Endothelial cell of umbilical vein (primary cell): ENCODE results near the gene KLHL17. TPM values are rescaled to one million over a fixed set of nuclear protein-coding genes. Genes with fewer than 3 reads are reported as not detected.

Experiments used
- BruUV-seq: library from RNA; stranded (reverse); fragments of 400-500 nt; replicated peaks from 2 replicates; lab custom pipeline; 2021; lab: Mats Ljungman, UMichigan
- CTCF ChIA-PET: fragments of 300-600, 350-600 bp; sonication (Branson Sonifier 250); formaldehyde crosslinking; loops from one replicate; lab custom pipeline; 2021; ENCODE audit warnings: antibody characterized with exemption, inconsistent platforms; lab: Charles Lee
- POLR2A ChIA-PET: fragments of 300-600, 350-600 bp; sonication (Branson Sonifier 250); formaldehyde crosslinking; loops from one replicate; lab custom pipeline; 2021; ENCODE audit warnings: antibody characterized with exemption, inconsistent platforms; lab: Charles Lee
- DNase-seq: peaks from one replicate; pipeline ENCODE4 v3.0.0-alpha.2; 2011; ENCODE audit warnings: low read depth, low spot score
- FAIRE-seq: peaks from 2 replicates; lab custom pipeline; 2011; peaks lifted over from hg19 to GRCh38; lab: Jason Lieb, UNC
- H2AFZ ChIP-seq: 2 replicates; pipeline ENCODE4 v1.6.0; 2012; ENCODE audit warnings: low read depth, low read length, control low read depth, inconsistent platforms
- H3K27ac ChIP-seq: 2 replicates; pipeline ENCODE4 v1.5.1; 2011; ENCODE audit warnings: low read depth, mild to moderate bottlenecking, control low read depth, low read length, moderate library complexity; ENCODE audit not compliant: insufficient read depth
- H3K27me3 ChIP-seq, 2 experiments: 2 replicates each; pipeline versions ENCODE4 v1.6.0 to v1.6.1; 2011; ENCODE audit warnings: low read length in 2 of 2, mixed read lengths in 1 of 2; ENCODE audit not compliant: control insufficient read depth in 2 of 2, insufficient read depth in 2 of 2
- H3K36me3 ChIP-seq, 2 experiments: 2 replicates in 1 of 2; 3 replicates in 1 of 2; pipeline ENCODE4 v1.5.1; 2011; ENCODE audit warnings: low read length in 2 of 2, mild to moderate bottlenecking in 1 of 2, moderate library complexity in 1 of 2; ENCODE audit not compliant: control insufficient read depth in 2 of 2, insufficient read depth in 2 of 2; ENCODE audit errors: extremely low read depth in 1 of 2
- H3K4me1 ChIP-seq: 3 replicates; pipeline ENCODE4 v1.5.1; 2011; ENCODE audit warnings: mild to moderate bottlenecking, low read length; ENCODE audit not compliant: control insufficient read depth, insufficient read depth; ENCODE audit errors: extremely low read depth
- H3K4me2 ChIP-seq: 2 replicates; pipeline ENCODE4 v1.6.1; 2011; ENCODE audit warnings: low read length, control low read depth, mixed read lengths; ENCODE audit not compliant: insufficient read depth
- H3K4me3 ChIP-seq, 3 experiments: fragments of 200-600 bp in 1 of 3; sonication (generic), shearing (Covaris generic) in 1 of 3; replicated peaks in 1 of 3; 2 replicates each; pipeline ENCODE4 v1.5.1; 2011 to 2016; ENCODE audit warnings: control low read depth in 3 of 3, low read length in 3 of 3, mild to moderate bottlenecking in 2 of 3, inconsistent platforms in 1 of 3, low read depth in 1 of 3, moderate library complexity in 1 of 3; ENCODE audit not compliant: insufficient read depth in 1 of 3
- H3K79me2 ChIP-seq: 2 replicates; pipeline ENCODE4 v1.6.0; 2012; ENCODE audit warnings: low read length, inconsistent platforms; ENCODE audit not compliant: control insufficient read depth, insufficient read depth
- H3K9ac ChIP-seq: replicated peaks from 2 replicates; pipeline ENCODE3; 2011; ENCODE audit warnings: low read length, control low read depth; ENCODE audit not compliant: insufficient read depth; ENCODE audit errors: extremely low read depth
- H3K9me1 ChIP-seq: replicated peaks from 3 replicates; pipeline ENCODE4 v1.6.0; 2011; ENCODE audit warnings: mild to moderate bottlenecking, low read length; ENCODE audit not compliant: control insufficient read depth, insufficient read depth; ENCODE audit errors: extremely low read depth
- H3K9me3 ChIP-seq: replicated peaks from 2 replicates; pipeline ENCODE4 v1.5.1; 2012; ENCODE audit warnings: low read length, inconsistent platforms; ENCODE audit not compliant: control insufficient read depth, insufficient read depth
- H4K20me1 ChIP-seq: replicated peaks from 2 replicates; pipeline ENCODE3; 2011; ENCODE audit warnings: mild to moderate bottlenecking, low read length; ENCODE audit not compliant: control insufficient read depth, insufficient read depth; ENCODE audit errors: extremely low read depth
- CTCF ChIP-seq, 2 donors: IDR thresholded peaks; 1 replicate in 1 of 2; 2 replicates in 1 of 2; pipeline ENCODE4 v1.5.1; 2011; ENCODE audit warnings: low read length in 2 of 2, mild to moderate bottlenecking in 2 of 2, moderate library complexity in 2 of 2, control low read depth in 1 of 2, inconsistent platforms in 1 of 2, low read depth in 1 of 2; ENCODE audit not compliant: insufficient read depth in 1 of 2; ENCODE audit errors: extremely low read depth in 1 of 2
- EZH2 ChIP-seq: IDR thresholded peaks from 2 replicates; pipeline ENCODE4 v1.6.1; 2012; ENCODE audit warnings: borderline replicate concordance, low read depth, mild to moderate bottlenecking, moderate library complexity, low read length, inconsistent platforms; ENCODE audit not compliant: severe bottlenecking
- FOS ChIP-seq: IDR thresholded peaks from 2 replicates; pipeline ENCODE4 v1.6.1; 2011; ENCODE audit warnings: mild to moderate bottlenecking, low read length, moderate library complexity, borderline replicate concordance; ENCODE audit not compliant: insufficient read depth
- GATA2 ChIP-seq: IDR thresholded peaks from 2 replicates; pipeline ENCODE4 v1.7.0; 2011; ENCODE audit warnings: low read depth, mild to moderate bottlenecking, moderate library complexity, mixed read lengths, low read length; ENCODE audit not compliant: insufficient read length, insufficient read depth
- JUN ChIP-seq: IDR thresholded peaks from 2 replicates; pipeline ENCODE4 v1.6.1; 2011; ENCODE audit warnings: borderline replicate concordance, low read depth; ENCODE audit not compliant: insufficient read length, insufficient read depth
- MAX ChIP-seq: IDR thresholded peaks from 2 replicates; pipeline ENCODE4 v1.6.1; 2011; ENCODE audit not compliant: insufficient read depth, insufficient read length
- MYC ChIP-seq: IDR thresholded peaks from one replicate; pipeline ENCODE4 v1.6.1; 2011; ENCODE audit warnings: mild to moderate bottlenecking, low read depth, low read length
- POLR2A ChIP-seq: IDR thresholded peaks from 2 replicates; pipeline ENCODE4 v1.6.1; 2012; ENCODE audit warnings: low read depth, mild to moderate bottlenecking, control low read depth, low read length
- POLR2AphosphoS5 ChIP-seq: IDR thresholded peaks from 2 replicates; pipeline ENCODE4 v1.6.1; 2012; ENCODE audit warnings: low read depth, mild to moderate bottlenecking, control low read depth, low read length, moderate library complexity; ENCODE audit not compliant: insufficient read depth
- dilution Hi-C: fragments of 300-500 bp; cut with MboI; formaldehyde crosslinking; loops from one replicate; pipeline ENCODE4 v1.15.0; 2019; ENCODE audit warnings: low sequenced_read_pairs; ENCODE audit not compliant: extremely low pct_ligation_motif_present
- intact Hi-C: fragments of 100-400 bp; cut with micrococcal nuclease; formaldehyde crosslinking; loops from one replicate; pipeline ENCODE4 v1.10.0; 2022
- polyA plus RNA-seq, 4 experiments: library from polyadenylated mRNA; depleted of rRNA in 3 of 4; stranded (reverse) in 3 of 4; unstranded in 1 of 4; fragments of >200 nt; gene quantifications; 2 replicates each; pipeline versions ENCODE4 v1.2.1 to v1.2.3, GENCODE V29; 2011 to 2012; ENCODE audit warnings: missing spikeins in 1 of 4
- total RNA-seq: library from RNA; stranded (reverse); gene quantifications from 2 replicates; pipeline ENCODE4 v1.2.3, GENCODE V29; 2021

KLHL17 gene
- total and polyA plus RNA-seq, 2 donors (not counting 3 experiments of a cell fraction or from before 2014, with no cell fraction given): 27.0 to 30.1 TPM

- H3K9me1 ChIP-seq: no peaks in the 10 kb centered on the region
- no peaks in the 10 kb centered on the region for H3K9me3 ChIP-seq
- H4K20me1 ChIP-seq: no peaks in the 10 kb centered on the region
- no peaks in the 10 kb centered on the region for H3K4me1 ChIP-seq
- TF ChIP-seq POLR2A (no peak), MYC (no peak), FOS (no peak), MAX (no peak), JUN (no peak), EZH2 (no peak), CTCF (IDR thresholded peaks at IDR 0.05; ENCODE audit: extremely low read depth in 1 of 2, insufficient read depth in 1 of 2, low read depth in 1 of 2, low read length in 2 of 2) (no peak), GATA2 (no peak), POLR2AphosphoS5 (no peak)
- POLR2A ChIA-PET: no interaction called here
- no peak overlapping the region for H3K9ac ChIP-seq
- H3K36me3 ChIP-seq: no peaks in the 10 kb centered on the region
- H3K79me2 ChIP-seq: no peaks in the 10 kb centered on the region
- H3K4me3 ChIP-seq: no peak overlapping the region
- CTCF ChIA-PET: no interaction called here
- intact Hi-C loops: no loop called here
- FAIRE-seq (no peak), DNase-seq (no peak)
- dilution Hi-C loops: no loop called here
- BruUV-seq: no TSS peak
- H3K4me2 ChIP-seq: no peak overlapping the region
- H3K27me3 ChIP-seq: peaks cover 2% of the 10 kb centered on the region in 2 experiments
- no peak overlapping the region for H3K27ac ChIP-seq
- no peak overlapping the region for H2AFZ ChIP-seq
Observed at GRCh38 chr1:972726-973458, 12.5 kb downstream of the KLHL17 start.
